HEK293T (cell line): ENCODE results near the gene NAMPT.

Experiments
- BHLHE40 ChIP-seq: fragments of 450-650 bp; IDR thresholded peaks from 2 replicates; pipeline ENCODE4 v1.6.1; 2016; ENCODE audit warnings: mild to moderate bottlenecking, moderate library complexity, borderline replicate concordance
- ELF4 ChIP-seq: fragments of 450-650 bp; IDR thresholded peaks from 2 replicates; pipeline ENCODE4 v1.6.1; 2017; ENCODE audit warnings: antibody characterized with exemption
- FOXA1 ChIP-seq: fragments of 450-650 bp; IDR thresholded peaks from 2 replicates; pipeline ENCODE4 v1.6.1; 2016; ENCODE audit warnings: mild to moderate bottlenecking
- FOXK2 ChIP-seq: fragments of 450-650 bp; IDR thresholded peaks from 2 replicates; pipeline ENCODE4 v1.6.1; 2016; ENCODE audit warnings: mild to moderate bottlenecking
- FOXM1 ChIP-seq: fragments of 450-650 bp; IDR thresholded peaks from 2 replicates; pipeline ENCODE4 v1.6.1; 2017; ENCODE audit warnings: mild to moderate bottlenecking, borderline replicate concordance
- HDGF ChIP-seq: fragments of 450-650 bp; IDR thresholded peaks from 2 replicates; pipeline ENCODE4 v1.6.1; 2017; ENCODE audit warnings: antibody characterized with exemption, borderline replicate concordance
- L3MBTL2 ChIP-seq: fragments of 450-650 bp; conservative IDR thresholded peaks from 2 replicates; pipeline ENCODE4 v1.6.1; 2016; ENCODE audit warnings: mild to moderate bottlenecking
- LEF1 ChIP-seq: fragments of 450-650 bp; IDR thresholded peaks from 2 replicates; pipeline ENCODE4 v1.6.1; 2017; ENCODE audit warnings: mild to moderate bottlenecking, borderline replicate concordance
- SP1 ChIP-seq: fragments of 450-650 bp; IDR thresholded peaks from 2 replicates; pipeline ENCODE4 v1.6.1; 2017
- SUZ12 ChIP-seq: fragments of 450-650 bp; IDR thresholded peaks from 2 replicates; pipeline ENCODE4 v1.6.1; 2016; ENCODE audit warnings: mild to moderate bottlenecking
- TARDBP ChIP-seq: fragments of 450-650 bp; IDR thresholded peaks from 2 replicates; pipeline ENCODE4 v1.6.1; 2016

DNA sequence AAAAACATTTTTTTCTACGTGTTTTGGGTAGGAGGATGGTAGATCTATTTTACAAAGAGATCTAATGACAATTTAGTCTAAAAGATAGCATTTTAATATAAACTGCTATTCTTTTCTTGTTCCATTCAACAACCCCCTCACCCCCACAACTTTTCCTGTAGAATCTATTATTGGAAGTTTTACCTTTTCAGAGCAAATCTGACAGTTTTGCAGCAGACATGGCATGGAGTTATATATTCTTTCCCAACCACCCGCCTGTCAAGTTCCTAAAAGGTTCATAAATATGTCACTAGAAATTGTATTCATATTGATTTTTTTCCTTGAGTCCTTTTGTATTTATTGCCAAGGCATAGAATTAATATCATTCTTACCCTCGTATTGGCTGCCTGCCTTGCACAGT lies 21.5 kb upstream of the NAMPT start:
- no peak for TF ChIP-seq TARDBP
- no peak for TF ChIP-seq FOXM1
- TF ChIP-seq FOXK2, result no peak
- no peak for TF ChIP-seq BHLHE40
- no peak for TF ChIP-seq ELF4
- no peak for TF ChIP-seq SUZ12
- TF ChIP-seq L3MBTL2, result no peak
- TF ChIP-seq FOXA1, result no peak
- no peak for TF ChIP-seq SP1
- TF ChIP-seq HDGF, result no peak
- TF ChIP-seq LEF1, result no peak
